ENCODE measurements around the gene ITGA2B.

ITGA2B gene

GRCh38 chr17:44385287-44386181 is 3.9 kb downstream of the ITGA2B start:
- DNase-seq (ENCODE audit: low read depth in 1 of 2, low spot score in 1 of 2): peak; percentile 88 to 90
- in situ Hi-C loops (cut with HindIII; ENCODE audit: low pct_unique_long_range_greater_than_20kb, low sequenced_read_pairs): no loop called here
- no peak for TF ChIP-seq JUND (IDR thresholded peaks at IDR 0.05; ENCODE audit: low read depth)

GRCh38 chr17:44384823-44385286 is 4.6 kb downstream of the ITGA2B start:
- in situ Hi-C loops (cut with HindIII; ENCODE audit: low pct_unique_long_range_greater_than_20kb, low sequenced_read_pairs): no loop called here
- no peak for DNase-seq (ENCODE audit: low read depth in 1 of 2, low spot score in 1 of 2)
- TF ChIP-seq JUND (IDR thresholded peaks at IDR 0.05; ENCODE audit: low read depth): no peak

GRCh38 chr17:44384281-44384822 is 5.1 kb downstream of the ITGA2B start:
- in situ Hi-C loops (cut with HindIII; ENCODE audit: low pct_unique_long_range_greater_than_20kb, low sequenced_read_pairs): no loop called here
- no peak for DNase-seq (ENCODE audit: low read depth in 1 of 2, low spot score in 1 of 2)
- no peak for TF ChIP-seq JUND (IDR thresholded peaks at IDR 0.05; ENCODE audit: low read depth)

GRCh38 chr17:44383861-44384260 is 5.6 kb downstream of the ITGA2B start:
- TF ChIP-seq JUND (IDR thresholded peaks at IDR 0.05; ENCODE audit: low read depth): no peak
- in situ Hi-C loops (cut with HindIII; ENCODE audit: low pct_unique_long_range_greater_than_20kb, low sequenced_read_pairs): no loop called here
- no peak for DNase-seq (ENCODE audit: low read depth in 1 of 2, low spot score in 1 of 2)

- no peak for TF ChIP-seq JUND (IDR thresholded peaks at IDR 0.05; ENCODE audit: low read depth)
- DNase-seq (ENCODE audit: low read depth in 1 of 2, low spot score in 1 of 2): no peak
- in situ Hi-C loops (cut with HindIII; ENCODE audit: low pct_unique_long_range_greater_than_20kb, low sequenced_read_pairs): no loop called here
These were observed 6.1 kb downstream of the ITGA2B start for GRCh38 chr17:44383363-44383762.

- no peak for DNase-seq (ENCODE audit: low read depth in 1 of 2, low spot score in 1 of 2)
- in situ Hi-C loops (cut with HindIII; ENCODE audit: low pct_unique_long_range_greater_than_20kb, low sequenced_read_pairs): no loop called here
- no peak for TF ChIP-seq JUND (IDR thresholded peaks at IDR 0.05; ENCODE audit: low read depth)
These were observed 6.5 kb downstream of the ITGA2B start for GRCh38 chr17:44382917-44383316.

GRCh38 chr17:44381810-44382305 is 7.6 kb downstream of the ITGA2B start:
- in situ Hi-C loops (cut with HindIII; ENCODE audit: low pct_unique_long_range_greater_than_20kb, low sequenced_read_pairs): no loop called here
- no peak for DNase-seq (ENCODE audit: low read depth in 1 of 2, low spot score in 1 of 2)
- no peak for TF ChIP-seq JUND (IDR thresholded peaks at IDR 0.05; ENCODE audit: low read depth)

- no peak for TF ChIP-seq JUND (IDR thresholded peaks at IDR 0.05; ENCODE audit: low read depth)
- in situ Hi-C loops (cut with HindIII; ENCODE audit: low pct_unique_long_range_greater_than_20kb, low sequenced_read_pairs): no loop called here
- no peak for DNase-seq (ENCODE audit: low read depth in 1 of 2, low spot score in 1 of 2)
These were observed 8.7 kb downstream of the ITGA2B start for GRCh38 chr17:44380767-44381166.

GRCh38 chr17:44379887-44380286 is 9.6 kb downstream of the ITGA2B start:
- in situ Hi-C loops (cut with HindIII; ENCODE audit: low pct_unique_long_range_greater_than_20kb, low sequenced_read_pairs): no loop called here
- DNase-seq (ENCODE audit: low read depth in 1 of 2, low spot score in 1 of 2): no peak
- no peak for TF ChIP-seq JUND (IDR thresholded peaks at IDR 0.05; ENCODE audit: low read depth)

- in situ Hi-C loops (cut with HindIII; ENCODE audit: low pct_unique_long_range_greater_than_20kb, low sequenced_read_pairs): no loop called here
- DNase-seq (ENCODE audit: low read depth in 1 of 2, low spot score in 1 of 2): no peak
- no peak for TF ChIP-seq JUND (IDR thresholded peaks at IDR 0.05; ENCODE audit: low read depth)
These were observed 11.2 kb downstream of the ITGA2B start for GRCh38 chr17:44378171-44378705.

GRCh38 chr17:44376779-44377178 is 12.7 kb downstream of the ITGA2B start:
- no peak for DNase-seq (ENCODE audit: low read depth in 1 of 2, low spot score in 1 of 2)
- in situ Hi-C loops (cut with HindIII; ENCODE audit: low pct_unique_long_range_greater_than_20kb, low sequenced_read_pairs): no loop called here
- no peak for TF ChIP-seq JUND (IDR thresholded peaks at IDR 0.05; ENCODE audit: low read depth)

- in situ Hi-C loops (cut with HindIII; ENCODE audit: low pct_unique_long_range_greater_than_20kb, low sequenced_read_pairs): no loop called here
- no peak for TF ChIP-seq JUND (IDR thresholded peaks at IDR 0.05; ENCODE audit: low read depth)
- peak; percentile 38 to 43 for DNase-seq (ENCODE audit: low read depth in 1 of 2, low spot score in 1 of 2)
These were observed 13.3 kb downstream of the ITGA2B start for GRCh38 chr17:44376124-44376523.
